Measurements from ENCODE around the gene SAXO2. TPM values are rescaled to one million over a fixed set of nuclear protein-coding genes. Genes with fewer than 3 reads are reported as not detected.
"Not testable (repeated sequence)": the region's sequence is repeated elsewhere in the genome, so short reads cannot be mapped to it uniquely, and the experiment has no call there.

The SAXO2 gene
- total RNA-seq, 1 experiment from 2014 or later = 1.9 TPM

DNA sequence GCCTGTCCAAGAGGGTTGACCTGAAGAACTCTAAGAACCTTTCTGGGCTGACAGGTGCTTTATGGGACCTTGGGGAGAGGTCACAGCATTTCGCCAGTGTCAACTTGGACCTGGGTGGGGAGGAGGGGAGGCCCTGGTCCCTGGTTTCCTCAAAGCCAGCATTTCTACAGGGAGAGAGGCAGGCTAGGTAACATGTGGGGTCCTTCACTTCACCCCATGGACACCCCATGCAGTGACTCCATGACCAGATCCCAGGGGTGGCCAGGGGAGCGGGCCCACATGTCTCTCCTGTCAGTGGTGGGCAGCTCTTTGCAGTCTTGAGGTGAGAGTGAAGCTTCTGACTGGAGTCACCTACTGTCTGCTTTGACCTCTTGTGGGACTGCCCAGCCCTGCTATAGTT, 50.8 kb downstream of the SAXO2 start:
- DNase-seq (ENCODE audit: extremely low read depth, low read depth) = no peak

DNA sequence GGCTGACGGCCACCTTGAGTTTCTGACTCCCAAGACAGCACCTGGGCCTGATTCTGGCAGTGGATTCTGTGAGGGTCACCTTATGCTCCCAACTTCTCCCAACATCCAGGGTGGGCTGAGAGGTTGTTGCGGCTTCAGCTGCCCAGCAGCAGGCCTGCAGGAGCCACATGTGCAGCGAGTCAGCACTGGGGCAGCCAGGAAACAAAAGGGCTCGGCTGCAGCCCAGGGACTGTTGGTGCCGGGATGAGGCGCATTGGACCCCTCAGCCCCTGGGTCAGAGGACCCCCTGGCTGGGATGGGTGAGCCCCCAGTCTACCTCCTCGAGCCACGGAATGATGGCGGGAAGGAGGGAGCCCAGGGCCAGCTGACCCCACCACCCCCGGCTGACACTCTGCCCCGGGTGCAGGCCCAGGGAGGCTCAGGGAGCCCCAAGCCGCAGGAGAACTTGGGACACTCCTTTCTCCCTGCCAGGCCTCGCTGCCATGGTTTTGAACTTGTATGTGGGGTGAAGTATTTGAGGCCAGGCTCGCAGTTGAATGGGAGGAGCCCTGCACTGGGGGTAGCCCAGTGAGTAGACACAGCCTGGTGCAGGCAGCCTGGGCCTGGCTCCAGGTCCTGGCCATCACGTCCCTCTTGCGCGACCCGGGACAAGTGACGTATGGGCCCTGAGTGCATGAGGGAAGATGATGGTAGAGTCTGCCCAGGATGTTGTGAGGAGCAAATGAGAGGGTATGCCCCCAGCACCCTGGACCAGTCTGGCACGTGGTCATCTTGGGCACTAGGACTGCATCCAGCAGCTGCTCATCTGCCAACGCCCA, 51.5 kb downstream of the SAXO2 start:
- DNase-seq (ENCODE audit: extremely low read depth, low read depth) = not testable (repeated sequence)

DNA sequence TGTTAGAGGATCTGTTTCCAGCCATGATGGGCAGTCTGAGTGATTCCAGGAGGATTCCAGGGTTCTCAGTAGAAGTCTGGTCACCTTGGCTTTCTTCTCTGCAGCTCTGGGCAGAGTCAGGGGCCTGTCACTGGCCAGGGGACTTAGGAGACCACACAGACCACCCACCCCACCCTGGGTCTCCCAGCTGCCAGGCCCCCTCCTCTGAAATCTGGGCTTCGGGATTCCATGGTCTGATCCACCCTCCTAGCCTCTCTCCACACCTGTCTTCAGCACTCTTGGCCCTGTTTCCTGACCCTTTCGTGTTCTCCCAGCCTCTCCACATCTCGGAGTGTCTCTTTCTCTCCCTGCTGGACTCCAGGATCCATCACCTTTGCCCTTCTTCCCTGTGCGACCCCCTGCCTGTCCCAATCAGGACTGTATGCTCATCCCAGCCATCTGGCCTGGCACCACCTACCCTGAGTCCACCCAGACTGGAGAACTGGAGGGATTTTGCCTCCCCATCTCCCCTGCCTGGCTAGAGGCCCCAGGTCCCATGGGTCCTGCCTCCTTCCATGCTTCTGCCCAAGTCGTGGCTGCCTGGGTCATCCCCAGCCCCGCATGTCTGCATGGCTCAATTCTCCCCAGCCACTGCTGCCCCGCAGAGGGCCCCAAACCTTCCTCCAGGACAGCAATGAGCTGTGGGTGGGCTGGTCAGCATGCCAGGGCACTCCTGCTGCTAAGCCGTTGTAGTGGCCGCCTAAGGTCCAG, 52.3 kb downstream of the SAXO2 start:
- DNase-seq (ENCODE audit: extremely low read depth, low read depth) = no peak

DNA sequence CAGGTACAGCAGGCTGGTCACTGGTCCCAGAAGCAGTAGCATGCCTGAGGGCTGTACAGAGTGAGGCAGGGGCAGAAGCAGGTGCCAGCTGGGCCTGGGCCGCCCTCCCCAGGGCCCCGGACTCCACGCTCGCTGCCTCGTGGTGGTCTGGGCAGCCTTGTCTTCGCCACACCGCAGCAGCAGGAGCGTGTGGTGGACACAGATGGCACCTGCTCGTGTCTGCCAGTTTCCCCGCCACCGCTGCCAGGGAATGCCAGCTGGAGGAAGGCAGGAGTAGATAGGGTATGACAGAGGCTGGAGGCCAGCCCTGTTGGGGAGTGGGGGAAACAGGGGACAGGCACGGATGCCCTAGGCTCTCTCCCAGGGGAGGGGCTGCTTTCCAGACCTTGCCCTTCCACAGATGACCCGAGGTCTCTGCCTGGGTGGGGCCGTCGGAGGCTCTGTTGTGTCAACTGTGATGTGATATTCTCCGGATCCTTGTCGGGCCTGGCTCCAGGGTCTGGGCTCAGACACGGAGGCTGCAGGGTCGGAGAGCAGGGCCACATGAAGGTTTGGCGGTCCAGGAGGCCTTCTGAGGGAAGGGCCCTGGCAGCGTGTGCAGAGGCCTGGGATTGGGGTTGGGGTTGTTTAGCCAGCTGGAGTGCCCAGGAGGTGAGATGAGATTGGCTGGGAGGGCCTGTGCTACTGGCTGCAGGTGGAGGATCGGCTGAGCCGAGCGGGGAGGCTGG, 53.1 kb downstream of the SAXO2 start:
- DNase-seq (ENCODE audit: extremely low read depth, low read depth) = no peak

DNA sequence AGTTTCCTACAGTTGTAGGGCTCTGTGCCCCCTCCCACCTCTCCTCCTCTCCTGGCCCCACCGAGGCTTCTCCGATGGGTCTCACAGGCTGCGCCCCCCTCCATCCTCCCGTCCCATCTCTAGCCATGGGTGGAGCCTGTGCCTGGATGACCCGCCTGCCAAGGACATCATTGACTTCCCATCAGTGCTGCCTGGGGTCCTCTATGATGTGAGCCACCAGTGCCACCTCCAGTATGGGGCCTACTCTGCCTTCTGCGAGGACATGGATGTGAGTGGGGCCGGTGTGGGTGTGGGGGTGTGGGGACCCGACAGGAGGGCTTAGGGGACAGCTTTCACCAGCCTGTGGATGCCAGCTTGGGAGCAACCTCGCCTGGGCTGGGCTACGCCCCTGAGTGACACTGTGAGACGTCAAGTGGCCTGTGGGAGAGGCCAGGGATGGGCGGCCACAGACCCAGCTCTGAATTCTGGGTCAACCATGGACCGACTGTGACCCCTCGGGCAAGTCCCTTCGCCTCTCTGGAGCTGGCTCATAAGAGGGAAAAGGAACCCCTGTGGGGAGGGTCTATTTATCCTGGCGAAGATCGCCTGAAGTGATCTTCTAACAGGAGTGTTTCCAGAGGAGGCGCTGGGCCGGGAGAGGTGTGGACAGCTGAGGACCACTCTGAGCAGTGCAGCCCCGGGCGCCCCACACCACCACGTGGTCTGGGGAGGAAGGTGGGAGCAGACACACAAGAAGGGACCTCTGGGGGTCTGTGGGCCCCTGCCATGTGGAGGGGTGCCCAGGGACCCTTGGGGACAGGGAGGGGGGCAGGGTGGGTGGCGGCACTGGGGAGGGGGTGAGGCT, 53.9 kb downstream of the SAXO2 start:
- not testable (repeated sequence) for DNase-seq (ENCODE audit: extremely low read depth, low read depth)

DNA sequence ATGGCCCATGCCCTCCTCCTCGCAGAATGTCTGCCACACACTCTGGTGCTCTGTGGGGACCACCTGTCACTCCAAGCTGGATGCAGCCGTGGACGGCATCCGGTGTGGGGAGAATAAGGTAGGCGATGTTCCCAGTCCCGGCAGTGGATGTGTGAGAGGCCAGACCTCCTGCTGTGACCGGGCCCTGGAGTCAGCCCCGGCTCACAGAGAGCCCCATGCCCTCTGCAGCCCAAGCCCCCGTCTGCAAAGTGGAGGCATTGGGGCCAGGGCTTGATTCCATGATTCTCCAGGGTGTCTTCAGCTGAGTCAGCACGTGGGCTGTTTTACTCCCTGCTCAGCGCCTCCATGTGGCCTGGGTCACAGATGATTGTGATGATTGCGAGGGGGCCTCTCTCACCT, 54.5 kb downstream of the SAXO2 start:
- no peak for DNase-seq (ENCODE audit: extremely low read depth, low read depth)

DNA sequence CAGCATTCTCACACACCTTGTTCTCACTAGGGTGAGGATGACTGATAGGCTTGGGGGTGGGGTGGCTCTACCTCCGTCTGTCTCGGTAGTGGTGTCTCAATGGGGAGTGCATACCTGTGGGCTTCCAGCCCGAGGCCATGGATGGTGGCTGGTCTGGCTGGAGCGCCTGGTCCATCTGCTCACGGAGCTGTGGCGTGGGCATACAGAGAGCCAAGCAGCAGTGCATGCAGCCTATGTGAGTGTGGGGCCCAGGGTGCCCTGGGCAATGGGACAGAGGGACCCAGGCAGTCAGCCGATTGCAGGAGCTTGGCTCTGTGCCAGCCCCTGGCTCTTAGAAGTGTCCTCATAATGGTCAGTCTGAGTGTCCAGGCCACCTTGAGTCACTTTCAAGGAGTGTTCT, 54.9 kb downstream of the SAXO2 start:
- DNase-seq (ENCODE audit: extremely low read depth, low read depth) = not testable (repeated sequence)

DNA sequence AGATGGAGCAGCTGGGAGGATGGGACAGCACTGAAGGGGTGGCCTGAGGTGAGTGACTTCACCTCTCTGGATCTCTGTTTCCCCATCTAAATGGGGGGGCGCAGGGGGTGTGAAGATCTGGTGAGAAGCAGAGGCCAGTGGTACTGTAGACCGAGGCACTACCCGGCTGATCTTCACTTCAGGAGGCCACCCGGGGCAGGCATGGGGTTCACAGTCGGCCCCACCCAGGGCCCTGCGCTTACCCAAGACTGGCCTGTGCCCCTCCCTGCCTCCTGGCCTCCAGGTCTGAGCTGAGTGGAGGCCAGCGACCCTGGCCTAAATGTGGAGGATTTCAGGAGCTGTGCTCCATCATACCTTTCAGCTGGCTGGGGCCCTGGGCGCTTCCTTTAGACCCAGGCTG, 55.7 kb downstream of the SAXO2 start:
- not testable (repeated sequence) for DNase-seq (ENCODE audit: extremely low read depth, low read depth)

DNA sequence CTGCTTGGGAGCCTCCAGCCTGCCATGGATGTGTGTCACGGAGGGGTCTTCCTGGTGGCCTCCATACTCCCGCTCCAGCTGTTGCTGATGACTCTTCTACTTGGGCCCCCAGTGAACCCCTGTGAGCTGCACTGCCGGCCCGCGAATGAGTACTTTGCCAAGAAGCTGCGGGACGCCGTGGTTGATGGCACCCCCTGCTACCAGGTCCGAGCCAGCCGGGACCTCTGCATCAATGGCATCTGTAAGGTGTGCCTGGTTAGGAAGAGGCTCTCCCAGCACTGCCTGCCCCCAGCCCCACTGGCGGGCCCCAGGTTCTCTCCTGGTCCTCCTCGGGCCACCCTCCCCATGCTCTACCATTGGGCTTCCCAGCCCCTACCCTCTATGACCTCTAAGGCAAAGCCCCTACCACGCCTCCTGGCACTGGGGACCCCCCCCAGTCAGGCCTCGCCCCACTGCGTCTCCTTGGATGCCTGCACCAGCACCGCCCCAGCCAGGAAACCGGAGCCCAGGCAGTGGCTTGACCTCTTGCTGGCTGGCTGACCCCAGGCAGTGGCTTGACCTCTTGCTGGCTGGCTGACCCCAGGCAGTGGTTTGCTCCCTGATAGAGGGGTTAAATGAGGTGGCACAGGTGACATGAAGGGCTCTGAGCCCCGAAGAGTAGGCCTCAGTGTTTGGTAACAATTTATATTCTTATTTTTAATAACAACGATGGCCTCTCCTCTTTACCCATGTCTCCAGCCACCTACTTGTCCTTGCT, 57.1 kb downstream of the SAXO2 start:
- DNase-seq (ENCODE audit: extremely low read depth, low read depth) = not testable (repeated sequence)

DNA sequence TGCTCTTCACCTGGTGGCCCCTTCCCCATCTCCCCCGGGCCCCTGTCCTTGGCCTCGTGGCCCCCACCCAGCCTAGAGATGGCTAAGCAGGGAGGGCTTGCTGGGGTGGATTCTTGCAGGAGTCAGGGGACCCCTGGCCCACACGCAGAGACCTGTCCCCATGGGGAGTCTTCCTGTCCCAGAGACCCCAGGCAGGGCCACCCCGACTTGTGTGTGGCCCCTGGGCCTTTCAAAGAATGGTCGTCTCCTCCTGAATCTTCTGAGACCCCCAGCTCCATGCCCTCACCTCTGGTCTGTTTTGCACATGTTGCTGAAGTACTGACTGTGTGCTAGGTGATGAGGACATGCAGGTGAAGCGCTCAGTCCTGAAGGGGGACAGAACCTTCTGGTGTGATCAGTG, 58.2 kb downstream of the SAXO2 start:
- DNase-seq (ENCODE audit: extremely low read depth, low read depth) = not testable (repeated sequence)

DNA sequence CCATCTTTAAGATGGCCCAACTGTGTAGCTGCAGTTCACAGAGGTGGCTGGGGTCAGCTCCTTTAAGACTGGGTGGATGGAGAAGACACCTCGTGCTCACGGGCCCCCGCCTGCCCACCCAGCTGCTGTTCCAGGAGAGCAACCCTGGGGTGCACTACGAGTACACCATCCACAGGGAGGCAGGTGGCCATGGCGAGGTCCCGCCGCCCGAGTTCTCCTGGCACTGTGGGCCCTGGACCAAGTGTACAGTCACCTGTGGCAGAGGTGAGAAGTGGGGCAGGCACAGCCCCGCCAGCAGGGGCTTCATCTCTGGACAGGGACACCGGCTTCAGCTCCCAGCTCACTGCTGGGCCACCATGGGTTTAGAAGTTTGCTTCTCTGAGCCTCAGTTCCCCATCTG, 59.9 kb downstream of the SAXO2 start:
- not testable (repeated sequence) for DNase-seq (ENCODE audit: extremely low read depth, low read depth)

DNA sequence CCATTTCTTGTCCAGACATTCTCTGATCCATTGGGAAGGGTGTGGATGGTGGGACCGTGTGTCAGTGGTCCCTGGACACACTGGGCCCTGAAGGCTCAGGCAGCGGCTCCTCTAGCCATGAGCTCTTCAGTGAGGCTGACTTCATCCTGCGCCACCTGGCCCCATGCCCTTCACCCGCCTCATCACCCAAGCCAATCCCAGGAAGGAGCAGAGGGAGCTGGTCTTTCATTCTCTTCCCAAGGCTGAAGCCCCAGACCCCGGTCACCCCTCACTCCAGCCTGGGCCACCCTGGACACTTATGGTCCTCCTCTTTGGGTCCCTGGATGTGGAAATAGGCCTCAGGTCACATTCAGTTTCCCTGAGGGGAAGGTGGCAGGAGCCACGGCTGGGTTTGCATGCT, 62.2 kb downstream of the SAXO2 start:
- DNase-seq (ENCODE audit: extremely low read depth, low read depth) = not testable (repeated sequence)

DNA sequence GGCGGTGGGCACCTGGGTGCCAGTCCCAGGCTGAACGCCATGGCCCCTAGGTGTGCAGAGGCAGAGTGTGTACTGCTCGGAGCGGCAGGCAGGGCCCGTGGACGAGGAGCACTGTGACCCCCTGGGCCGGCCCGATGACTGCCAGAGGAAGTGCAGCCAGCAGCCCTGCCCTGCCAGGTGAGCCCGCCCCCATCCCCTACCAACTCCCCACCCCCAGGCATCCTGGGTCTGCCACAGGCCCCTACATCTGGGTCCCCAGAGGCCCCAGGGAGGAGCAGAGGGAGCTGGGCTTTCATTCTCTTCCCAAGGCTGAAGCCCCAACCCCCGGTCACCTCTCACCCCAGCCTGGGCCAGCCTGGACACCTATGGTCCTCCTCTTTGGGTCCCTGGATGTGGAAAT, 63.0 kb downstream of the SAXO2 start:
- not testable (repeated sequence) for DNase-seq (ENCODE audit: extremely low read depth, low read depth)

DNA sequence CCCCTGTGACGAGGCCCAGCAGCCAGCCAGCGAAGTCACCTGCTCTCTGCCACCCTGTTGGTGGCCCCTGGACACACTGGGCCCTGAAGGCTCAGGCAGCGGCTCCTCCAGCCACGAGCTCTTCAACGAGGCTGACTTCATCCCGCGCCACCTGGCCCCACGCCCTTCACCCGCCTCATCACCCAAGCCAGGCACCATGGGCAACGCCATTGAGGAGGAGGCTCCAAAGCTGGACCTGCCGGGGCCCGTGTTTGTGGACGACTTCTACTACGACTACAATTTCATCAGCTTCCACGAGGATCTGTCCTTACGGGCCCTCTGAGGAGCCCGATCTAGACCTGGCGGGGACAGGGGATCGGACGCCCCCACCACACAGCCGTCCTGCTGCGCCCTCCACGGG, 64.3 kb downstream of the SAXO2 start:
- DNase-seq (ENCODE audit: extremely low read depth, low read depth) = not testable (repeated sequence)

DNA sequence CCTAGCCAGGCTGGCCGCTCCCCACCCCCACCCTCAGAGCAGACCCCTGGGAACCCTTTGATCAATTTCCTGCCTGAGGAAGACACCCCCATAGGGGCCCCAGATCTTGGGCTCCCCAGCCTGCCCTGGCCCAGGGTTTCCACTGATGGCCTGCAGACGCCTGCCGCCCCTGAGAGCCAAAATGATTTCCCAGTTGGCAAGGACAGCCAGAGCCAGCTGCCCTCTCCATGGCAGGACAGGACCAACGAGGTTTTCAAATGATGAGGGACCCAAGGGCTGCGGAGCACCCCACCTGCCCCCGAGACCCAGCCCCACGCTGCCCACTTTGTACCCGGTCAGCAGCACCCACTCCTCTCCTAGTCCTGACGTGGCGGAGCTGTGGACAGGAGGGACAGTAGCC, 64.8 kb downstream of the SAXO2 start:
- DNase-seq (ENCODE audit: extremely low read depth, low read depth) = not testable (repeated sequence)

DNA sequence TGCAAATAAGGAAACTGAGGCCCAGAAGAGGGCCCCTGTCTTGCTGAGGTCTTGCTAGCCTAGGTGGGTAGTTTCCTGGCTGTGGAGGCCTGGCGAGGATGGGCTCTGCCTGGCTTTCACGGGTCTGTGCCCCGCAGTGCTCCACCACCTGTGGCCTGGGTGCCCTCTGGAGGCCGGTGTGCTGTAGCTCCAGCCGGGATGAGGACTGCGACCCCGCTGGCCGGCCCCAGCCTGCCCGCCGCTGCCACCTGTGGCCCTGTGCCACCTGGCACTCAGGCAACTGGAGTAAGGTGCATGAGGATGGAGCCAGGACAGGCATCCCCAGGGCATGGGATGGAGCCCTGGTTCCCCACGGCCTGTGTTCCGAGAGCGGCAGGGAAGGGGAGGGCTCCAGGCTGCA, 66.4 kb downstream of the SAXO2 start:
- DNase-seq (ENCODE audit: extremely low read depth, low read depth) = not testable (repeated sequence)

DNA sequence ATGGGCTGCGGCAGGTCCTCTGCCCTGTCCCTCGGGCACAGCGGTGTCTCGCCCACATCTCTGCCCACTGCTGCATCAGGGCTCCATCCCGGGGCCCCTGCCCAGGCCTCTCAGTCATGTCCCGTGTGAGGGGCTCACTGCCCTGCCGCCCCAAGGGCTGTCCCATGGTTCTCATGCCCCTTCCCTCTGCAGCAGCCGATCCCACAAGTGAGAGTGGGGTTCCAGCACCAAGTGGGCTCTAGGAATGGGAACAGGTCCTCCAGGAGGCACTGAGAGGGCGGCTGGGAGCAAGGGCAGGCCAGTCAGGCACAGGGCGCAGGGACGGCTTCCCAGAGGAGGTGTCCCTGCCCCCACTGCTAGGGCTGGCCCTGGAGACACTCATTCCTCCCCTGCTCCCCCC, 68.3 kb downstream of the SAXO2 start:
- not testable (repeated sequence) for DNase-seq (ENCODE audit: extremely low read depth, low read depth)

DNA sequence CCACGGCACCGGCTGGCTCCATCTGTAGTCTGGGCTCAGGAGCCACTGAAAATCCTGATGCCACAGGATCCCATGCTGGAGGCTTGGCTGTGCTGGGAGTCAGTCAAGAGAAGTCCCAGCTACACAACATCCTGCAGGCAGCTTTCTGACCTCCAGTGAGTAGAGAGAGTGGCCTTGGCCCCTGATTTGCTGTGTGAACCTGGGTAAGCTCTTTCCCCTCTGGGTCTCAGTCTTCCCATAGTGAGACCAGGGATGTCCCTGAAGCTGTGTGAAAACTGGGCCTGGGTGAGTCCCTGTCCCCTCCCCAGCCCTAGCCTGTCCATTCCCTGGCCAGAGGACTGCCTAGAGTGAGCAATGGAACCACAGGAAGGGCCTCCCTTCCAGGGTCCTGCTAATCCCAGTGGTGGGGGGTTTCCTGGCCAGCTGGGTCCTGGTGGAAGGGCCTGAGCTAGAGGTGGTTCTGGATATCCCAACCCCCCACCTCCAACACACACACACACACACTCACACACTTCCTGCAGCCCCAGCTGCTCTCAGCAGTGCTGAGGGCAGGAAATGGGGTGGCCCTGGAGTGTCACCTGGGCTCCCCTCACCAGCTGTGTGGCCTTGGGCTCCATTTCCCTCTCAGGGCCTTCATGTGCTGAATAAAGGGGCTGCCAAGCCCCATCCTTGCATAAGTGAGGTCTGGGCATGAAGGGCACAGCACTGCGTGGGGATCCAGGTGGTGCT, 69.1 kb downstream of the SAXO2 start:
- not testable (repeated sequence) for DNase-seq (ENCODE audit: extremely low read depth, low read depth)
